ENCODE results near the gene FBXO28. TPM values are rescaled to one million over a fixed set of nuclear protein-coding genes. Genes with fewer than 3 reads are reported as not detected.

FBXO28 gene
- total and polyA plus RNA-seq, 2 donors (not counting 3 experiments of a cell fraction or from before 2014, with no cell fraction given), result 8.9 to 32.6 TPM

DNA sequence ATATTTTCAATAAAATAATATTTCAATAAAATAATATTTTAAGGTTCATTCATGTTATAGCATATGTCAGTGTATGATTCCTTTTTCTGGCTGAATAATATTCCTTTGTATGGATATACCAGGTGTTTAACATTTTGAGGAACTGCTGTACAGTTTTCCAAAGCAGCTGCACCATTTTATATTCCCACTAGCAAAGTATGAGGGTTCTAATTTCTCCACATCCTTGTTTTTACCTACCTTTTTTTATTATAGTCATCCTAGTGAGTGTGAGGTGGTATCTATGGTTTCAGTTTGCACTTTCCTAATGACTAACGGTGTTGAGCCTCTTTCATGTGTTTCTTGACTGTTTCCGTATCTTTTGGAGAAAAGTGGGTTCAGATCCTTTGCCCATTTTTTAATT lies 74.4 kb downstream of the FBXO28 start:
- ChIA-PET CTCF (no interaction called here), POLR2A (no interaction called here)
- Histone ChIP-seq H3K4me1 (ENCODE audit: control insufficient read depth, extremely low read depth, insufficient read depth, low read length) (no peaks in the 10 kb centered on the region), H3K79me2 (ENCODE audit: control insufficient read depth, insufficient read depth, low read length) (peaks cover 75% of the 10 kb centered on the region), H3K9me3 (replicated peaks; ENCODE audit: control insufficient read depth, insufficient read depth, low read length) (no peaks in the 10 kb centered on the region), H2AFZ (ENCODE audit: low read depth, low read length) (no peak overlapping the region), H3K9me1 (replicated peaks; ENCODE audit: control insufficient read depth, extremely low read depth, insufficient read depth, low read length) (no peaks in the 10 kb centered on the region), H3K27me3 (ENCODE audit: control insufficient read depth in 2 of 2, insufficient read depth in 2 of 2, low read length in 2 of 2) (no peaks in the 10 kb centered on the region), H3K27ac (ENCODE audit: insufficient read depth, low read depth, low read length) (no peak overlapping the region), H3K4me2 (ENCODE audit: insufficient read depth, low read length) (no peak overlapping the region), H3K9ac (replicated peaks; ENCODE audit: extremely low read depth, insufficient read depth, low read length) (no peak overlapping the region), H3K4me3 (replicated peaks in 1 of 3; ENCODE audit: insufficient read depth in 1 of 3, low read depth in 1 of 3, low read length in 3 of 3) (no peak overlapping the region), H3K36me3 (ENCODE audit: control insufficient read depth in 2 of 2, extremely low read depth in 1 of 2, insufficient read depth in 2 of 2, low read length in 2 of 2) (peaks cover 0 to 5% of the 10 kb centered on the region in 2 experiments), H4K20me1 (replicated peaks; ENCODE audit: control insufficient read depth, extremely low read depth, insufficient read depth, low read length) (no peaks in the 10 kb centered on the region)
- no peak for DNase-seq (ENCODE audit: low read depth, low spot score)
- TF ChIP-seq POLR2AphosphoS5 (IDR thresholded peaks at IDR 0.05; ENCODE audit: insufficient read depth, low read depth, low read length), result no peak
- TF ChIP-seq, protein P1, sequence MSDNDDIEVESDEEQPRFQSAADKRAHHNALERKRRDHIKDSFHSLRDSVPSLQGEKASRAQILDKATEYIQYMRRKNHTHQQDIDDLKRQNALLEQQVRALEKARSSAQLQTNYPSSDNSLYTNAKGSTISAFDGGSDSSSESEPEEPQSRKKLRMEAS (IDR thresholded peaks at IDR 0.05; ENCODE audit: insufficient read depth, insufficient read length), result no peak
- TF ChIP-seq JUN (IDR thresholded peaks at IDR 0.05; ENCODE audit: borderline replicate concordance, insufficient read depth, insufficient read length, low read depth), result no peak
- dilution Hi-C loops (cut with MboI; ENCODE audit: extremely low pct_ligation_motif_present, low sequenced_read_pairs) (no loop called here), intact Hi-C loops (cut with micrococcal nuclease) (loop anchor here (5.0 kb wide), 1 partner anchor 444 kb away; no protein-coding TSS in a partner anchor)
- no peak for FAIRE-seq
- no TSS peak for BruUV-seq (replicated peaks)

DNA sequence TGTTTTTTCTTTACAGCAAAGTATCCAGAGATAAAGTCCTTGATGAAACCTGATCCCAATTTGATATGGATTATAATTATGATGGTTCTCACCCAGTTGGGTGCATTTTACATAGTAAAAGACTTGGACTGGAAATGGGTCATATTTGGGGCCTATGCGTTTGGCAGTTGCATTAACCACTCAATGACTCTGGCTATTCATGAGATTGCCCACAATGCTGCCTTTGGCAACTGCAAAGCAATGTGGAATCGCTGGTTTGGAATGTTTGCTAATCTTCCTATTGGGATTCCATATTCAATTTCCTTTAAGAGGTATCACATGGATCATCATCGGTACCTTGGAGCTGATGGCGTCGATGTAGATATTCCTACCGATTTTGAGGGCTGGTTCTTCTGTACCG lies 75.7 kb downstream of the FBXO28 start:
- no peaks in the 10 kb centered on the region for H3K4me1 ChIP-seq (ENCODE audit: control insufficient read depth, extremely low read depth, insufficient read depth, low read length)
- no peaks in the 10 kb centered on the region for H4K20me1 ChIP-seq (replicated peaks; ENCODE audit: control insufficient read depth, extremely low read depth, insufficient read depth, low read length)
- dilution Hi-C loops (cut with MboI; ENCODE audit: extremely low pct_ligation_motif_present, low sequenced_read_pairs), result no loop called here
- H3K4me3 ChIP-seq (replicated peaks in 1 of 3; ENCODE audit: insufficient read depth in 1 of 3, low read depth in 1 of 3, low read length in 3 of 3), result no peak overlapping the region
- H3K79me2 ChIP-seq (ENCODE audit: control insufficient read depth, insufficient read depth, low read length), result peaks cover 63% of the 10 kb centered on the region
- H3K4me2 ChIP-seq (ENCODE audit: insufficient read depth, low read length), result no peak overlapping the region
- intact Hi-C loops (cut with micrococcal nuclease), result loop anchor here (5.0 kb wide), 1 partner anchor 443 kb away; no protein-coding TSS in a partner anchor
- no peak overlapping the region for H3K9ac ChIP-seq (replicated peaks; ENCODE audit: extremely low read depth, insufficient read depth, low read length)
- POLR2A ChIA-PET, result no interaction called here
- H3K27me3 ChIP-seq (ENCODE audit: control insufficient read depth in 2 of 2, insufficient read depth in 2 of 2, low read length in 2 of 2), result no peaks in the 10 kb centered on the region
- H3K9me1 ChIP-seq (replicated peaks; ENCODE audit: control insufficient read depth, extremely low read depth, insufficient read depth, low read length), result no peaks in the 10 kb centered on the region
- CTCF ChIA-PET, result no interaction called here
- TF ChIP-seq POLR2AphosphoS5 (IDR thresholded peaks at IDR 0.05; ENCODE audit: insufficient read depth, low read depth, low read length) (no peak), MYC (IDR thresholded peaks at IDR 0.05; ENCODE audit: low read depth, low read length) (no peak), JUN (IDR thresholded peaks at IDR 0.05; ENCODE audit: borderline replicate concordance, insufficient read depth, insufficient read length, low read depth) (no peak), GATA2 (IDR thresholded peaks at IDR 0.05; ENCODE audit: insufficient read depth, insufficient read length, low read depth, low read length) (no peak)
- TF ChIP-seq, protein P2, sequence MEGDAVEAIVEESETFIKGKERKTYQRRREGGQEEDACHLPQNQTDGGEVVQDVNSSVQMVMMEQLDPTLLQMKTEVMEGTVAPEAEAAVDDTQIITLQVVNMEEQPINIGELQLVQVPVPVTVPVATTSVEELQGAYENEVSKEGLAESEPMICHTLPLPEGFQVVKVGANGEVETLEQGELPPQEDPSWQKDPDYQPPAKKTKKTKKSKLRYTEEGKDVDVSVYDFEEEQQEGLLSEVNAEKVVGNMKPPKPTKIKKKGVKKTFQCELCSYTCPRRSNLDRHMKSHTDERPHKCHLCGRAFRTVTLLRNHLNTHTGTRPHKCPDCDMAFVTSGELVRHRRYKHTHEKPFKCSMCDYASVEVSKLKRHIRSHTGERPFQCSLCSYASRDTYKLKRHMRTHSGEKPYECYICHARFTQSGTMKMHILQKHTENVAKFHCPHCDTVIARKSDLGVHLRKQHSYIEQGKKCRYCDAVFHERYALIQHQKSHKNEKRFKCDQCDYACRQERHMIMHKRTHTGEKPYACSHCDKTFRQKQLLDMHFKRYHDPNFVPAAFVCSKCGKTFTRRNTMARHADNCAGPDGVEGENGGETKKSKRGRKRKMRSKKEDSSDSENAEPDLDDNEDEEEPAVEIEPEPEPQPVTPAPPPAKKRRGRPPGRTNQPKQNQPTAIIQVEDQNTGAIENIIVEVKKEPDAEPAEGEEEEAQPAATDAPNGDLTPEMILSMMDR (IDR thresholded peaks at IDR 0.05; ENCODE audit: extremely low read depth in 1 of 2, insufficient read depth in 1 of 2, low read depth in 1 of 2, low read length in 2 of 2), result no peak
- no TSS peak for BruUV-seq (replicated peaks)
- no peaks in the 10 kb centered on the region for H3K9me3 ChIP-seq (replicated peaks; ENCODE audit: control insufficient read depth, insufficient read depth, low read length)
- FAIRE-seq (no peak), DNase-seq (ENCODE audit: low read depth, low spot score) (no peak)
- no peak overlapping the region for H3K27ac ChIP-seq (ENCODE audit: insufficient read depth, low read depth, low read length)
- H2AFZ ChIP-seq (ENCODE audit: low read depth, low read length), result no peak overlapping the region
- H3K36me3 ChIP-seq (ENCODE audit: control insufficient read depth in 2 of 2, extremely low read depth in 1 of 2, insufficient read depth in 2 of 2, low read length in 2 of 2), result peaks cover 2 to 7% of the 10 kb centered on the region in 2 experiments

All from endothelial cell of umbilical vein (primary cell).